ENCODE data around the gene RMI2. TPM values are rescaled to one million over a fixed set of nuclear protein-coding genes. Genes with fewer than 3 reads are reported as not detected.

RMI2 gene
- total RNA-seq, 2 donors from 2014 or later, result 0.49 TPM; not detected in 1

GRCh38 chr16:11392041-11392581 is 46.9 kb downstream of the RMI2 start:
- Histone ChIP-seq H3K36me3 (no peaks in the 10 kb centered on the region), H3K27ac (no peak overlapping the region), H3K9me3 (no peaks in the 10 kb centered on the region), H3K4me1 (ENCODE audit: control insufficient read depth in 1 of 2, low read depth in 2 of 2) (peaks cover 0 to 1% of the 10 kb centered on the region in 2 donors), H3K27me3 (replicated peaks; ENCODE audit: insufficient read depth) (no peaks in the 10 kb centered on the region), H3K4me3 (no peak overlapping the region)
- ATAC-seq (ENCODE audit: insufficient number of reproducible peaks, low FRiP score, low read depth), result no peak
- TF ChIP-seq CTCF (IDR thresholded peaks at IDR 0.05), result no peak
- no peak for DNase-seq (ENCODE audit: low spot score)

GRCh38 chr16:11393366-11393765 is 48.1 kb downstream of the RMI2 start:
- ATAC-seq (ENCODE audit: insufficient number of reproducible peaks, low FRiP score, low read depth), result no peak
- Histone ChIP-seq H3K4me1 (ENCODE audit: control insufficient read depth in 1 of 2, low read depth in 2 of 2) (no peaks in the 10 kb centered on the region), H3K9me3 (no peaks in the 10 kb centered on the region), H3K27me3 (replicated peaks; ENCODE audit: insufficient read depth) (no peaks in the 10 kb centered on the region), H3K27ac (no peak overlapping the region), H3K4me3 (no peak overlapping the region), H3K36me3 (no peaks in the 10 kb centered on the region)
- no peak for DNase-seq (ENCODE audit: low spot score)
- no peak for TF ChIP-seq CTCF (IDR thresholded peaks at IDR 0.05)

DNA sequence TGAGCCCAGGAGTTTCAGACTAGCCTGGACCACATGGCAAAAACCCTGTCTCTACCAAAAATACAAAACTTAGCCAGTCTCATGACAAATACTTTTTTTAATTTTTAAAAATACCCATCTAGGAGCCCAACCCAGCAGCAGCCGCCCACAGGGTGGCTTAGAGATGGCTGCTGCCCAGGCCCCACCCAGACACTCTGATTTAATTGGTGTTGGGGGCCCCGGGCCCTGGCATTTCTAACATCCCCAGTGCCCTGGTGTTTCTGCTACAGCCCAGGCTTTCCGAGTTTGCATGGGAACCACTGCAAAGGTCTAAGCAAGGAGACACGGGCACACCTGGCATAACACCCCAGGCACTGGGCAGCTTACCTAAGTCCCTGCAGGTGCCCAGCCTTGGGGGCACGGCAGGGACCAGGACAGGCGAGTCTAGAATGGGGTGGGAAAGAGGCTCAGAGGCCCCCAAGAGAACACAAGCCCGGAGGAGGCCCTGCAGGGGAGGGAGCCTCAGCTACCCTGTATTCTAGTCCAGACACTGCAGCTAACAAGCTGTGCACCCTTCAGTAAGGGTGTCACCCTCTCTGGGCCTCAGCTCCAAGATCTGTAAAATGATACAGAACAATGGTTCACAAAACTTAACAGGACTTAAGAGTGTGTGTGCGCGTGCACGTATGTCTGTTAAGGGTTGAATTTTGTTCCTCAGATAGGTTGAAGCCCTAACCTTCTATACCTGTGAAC is 48.8 kb downstream of the RMI2 start:
- Histone ChIP-seq H3K36me3 (no peaks in the 10 kb centered on the region), H3K27ac (no peak overlapping the region), H3K9me3 (no peaks in the 10 kb centered on the region), H3K4me3 (no peak overlapping the region), H3K4me1 (ENCODE audit: control insufficient read depth in 1 of 2, low read depth in 2 of 2) (no peaks in the 10 kb centered on the region), H3K27me3 (replicated peaks; ENCODE audit: insufficient read depth) (no peaks in the 10 kb centered on the region)
- no peak for TF ChIP-seq CTCF (IDR thresholded peaks at IDR 0.05)
- ATAC-seq (ENCODE audit: insufficient number of reproducible peaks, low FRiP score, low read depth) (no peak), DNase-seq (ENCODE audit: low spot score) (no peak)

- Histone ChIP-seq H3K27me3 (replicated peaks; ENCODE audit: insufficient read depth) (no peaks in the 10 kb centered on the region), H3K27ac (no peak overlapping the region), H3K4me1 (ENCODE audit: control insufficient read depth in 1 of 2, low read depth in 2 of 2) (no peaks in the 10 kb centered on the region), H3K36me3 (no peaks in the 10 kb centered on the region), H3K4me3 (no peak overlapping the region), H3K9me3 (no peaks in the 10 kb centered on the region)
- ATAC-seq (ENCODE audit: insufficient number of reproducible peaks, low FRiP score, low read depth) (no peak), DNase-seq (ENCODE audit: low spot score) (no peak)
- TF ChIP-seq CTCF (IDR thresholded peaks at IDR 0.05), result no peak
These were observed 49.3 kb downstream of the RMI2 start for GRCh38 chr16:11394593-11394960.

DNA sequence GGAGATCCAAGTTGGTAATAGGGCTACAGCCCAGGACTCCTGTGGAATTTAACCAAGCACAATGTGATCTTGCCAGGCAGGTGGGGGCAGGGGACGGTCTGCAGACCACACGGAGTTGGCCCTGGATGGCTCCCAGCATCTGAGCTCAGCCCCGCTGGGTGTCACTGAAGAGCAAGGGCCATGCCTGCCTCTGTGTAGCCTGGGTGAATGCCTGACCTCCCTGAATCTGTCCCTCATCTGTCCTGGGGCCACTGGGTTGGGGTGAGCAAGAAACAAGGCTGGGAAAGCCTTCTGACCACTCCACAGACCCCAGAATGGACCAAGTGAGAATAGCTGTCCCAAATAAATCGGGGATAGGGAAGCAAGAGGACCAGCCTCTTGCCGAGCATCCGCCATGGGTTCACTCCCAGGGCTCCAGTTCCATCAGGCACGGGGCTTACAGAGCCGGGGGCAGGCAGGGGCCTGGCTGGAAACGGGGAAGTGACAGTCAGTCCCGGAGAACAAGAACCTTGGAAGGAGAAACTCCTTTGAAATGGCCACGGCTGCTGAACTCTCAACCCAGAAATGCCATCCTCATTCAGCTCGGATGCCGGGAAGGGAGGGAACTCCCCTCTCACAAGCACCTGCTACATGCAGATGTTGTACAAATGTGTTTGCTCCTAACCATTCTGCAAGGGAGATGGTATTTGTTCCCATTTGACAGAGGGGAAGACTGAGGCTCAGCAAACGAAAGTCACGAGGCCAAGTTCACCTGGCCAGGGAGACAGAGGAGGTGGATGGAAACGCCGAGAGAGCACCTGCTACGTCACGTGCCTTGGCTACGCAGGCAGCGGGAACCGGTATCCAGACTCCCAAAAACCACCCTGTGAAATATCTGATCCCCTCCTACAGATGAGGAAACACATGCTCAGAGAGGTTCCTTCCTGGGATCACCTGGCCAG is 50.0 kb downstream of the RMI2 start:
- no peaks in the 10 kb centered on the region for H3K9me3 ChIP-seq
- no peak for TF ChIP-seq CTCF (IDR thresholded peaks at IDR 0.05)
- ATAC-seq (ENCODE audit: insufficient number of reproducible peaks, low FRiP score, low read depth) (no peak), DNase-seq (ENCODE audit: low spot score) (no peak)
- H3K36me3 ChIP-seq, result no peaks in the 10 kb centered on the region
- H3K4me1 ChIP-seq (ENCODE audit: control insufficient read depth in 1 of 2, low read depth in 2 of 2), result no peaks in the 10 kb centered on the region
- no peaks in the 10 kb centered on the region for H3K27me3 ChIP-seq (replicated peaks; ENCODE audit: insufficient read depth)
- H3K4me3 ChIP-seq, result no peak overlapping the region
- H3K27ac ChIP-seq, result no peak overlapping the region
